H1 (cell line): ENCODE results near the gene NRXN3. TPM values are rescaled to one million over a fixed set of nuclear protein-coding genes. Genes with fewer than 3 reads are reported as not detected.

ENCODE experiments used
- CTCF ChIA-PET: fragments of 300-600 bp; sonication (Branson Sonifier 250); formaldehyde crosslinking; loops from one replicate; lab custom pipeline; 2021; ENCODE audit not compliant: partially characterized antibody; lab: Charles Lee
- POLR2A ChIA-PET: fragments of 300-600 bp; sonication (Branson Sonifier 250); formaldehyde crosslinking; loops from one replicate; lab custom pipeline; 2021; ENCODE audit warnings: inconsistent platforms; ENCODE audit not compliant: partially characterized antibody; lab: Charles Lee
- DNase-seq, 2 experiments: peaks; one replicate each; pipeline versions ENCODE4 v3.0.0 to v3.0.0-alpha.2; 2010 to 2022; ENCODE audit warnings: low spot score in 2 of 2, low read depth in 1 of 2, mixed read lengths in 1 of 2
- FAIRE-seq: peaks from 2 replicates; lab custom pipeline; 2011; peaks lifted over from hg19 to GRCh38; lab: Jason Lieb, UNC
- H2AFZ ChIP-seq: 2 replicates; pipeline ENCODE4 v1.8.1; 2012; ENCODE audit warnings: low read length, inconsistent platforms
- H2AK5ac ChIP-seq: 2 replicates; pipeline ENCODE4 v1.6.1; 2013; ENCODE audit warnings: low read depth, low read length
- H2BK120ac ChIP-seq: replicated peaks from 2 replicates; pipeline ENCODE3; 2013; ENCODE audit warnings: low read depth, low read length, inconsistent platforms
- H2BK12ac ChIP-seq: 2 replicates; pipeline ENCODE4 v1.6.1; 2013; ENCODE audit warnings: low read depth, low read length
- H2BK15ac ChIP-seq: 2 replicates; pipeline ENCODE4 v1.6.1; 2013; ENCODE audit warnings: low read length
- H2BK20ac ChIP-seq: 2 replicates; pipeline ENCODE4 v1.6.1; 2013; ENCODE audit warnings: low read length
- H2BK5ac ChIP-seq: 2 replicates; pipeline ENCODE4 v1.6.1; 2013; ENCODE audit warnings: low read depth, low read length
- H3K14ac ChIP-seq: 2 replicates; pipeline ENCODE4 v1.6.1; 2013; ENCODE audit warnings: inconsistent platforms; ENCODE audit not compliant: insufficient read length
- H3K18ac ChIP-seq: 2 replicates; pipeline ENCODE4 v1.6.1; 2013; ENCODE audit warnings: low read length; ENCODE audit errors: extremely low read depth
- H3K23ac ChIP-seq: 2 replicates; pipeline ENCODE4 v1.6.1; 2013; ENCODE audit warnings: inconsistent platforms; ENCODE audit not compliant: insufficient read length
- H3K23me2 ChIP-seq: 2 replicates; pipeline ENCODE4 v1.6.1; 2013; ENCODE audit warnings: low read depth, low read length
- H3K27ac ChIP-seq: 2 replicates; pipeline ENCODE4 v1.6.1; 2011; ENCODE audit warnings: low read depth, low read length, inconsistent platforms
- H3K27me3 ChIP-seq, 4 experiments: replicated peaks in 1 of 4; 1 replicate in 1 of 4; 2 replicates in 3 of 4; pipeline versions ENCODE4 v1.6.1 to v1.8.1; 2011 to 2013; ENCODE audit warnings: low read length in 3 of 4, mild to moderate bottlenecking in 3 of 4, inconsistent platforms in 2 of 4, mixed read lengths in 2 of 4, moderate library complexity in 1 of 4; ENCODE audit not compliant: control insufficient read depth in 3 of 4, insufficient read depth in 3 of 4; ENCODE audit errors: extremely low read depth in 1 of 4
- H3K36me3 ChIP-seq, 4 experiments: 2 replicates each; pipeline versions ENCODE4 v1.6.1 to v1.8.1; 2011 to 2013; ENCODE audit warnings: mild to moderate bottlenecking in 4 of 4, low read length in 3 of 4, moderate library complexity in 2 of 4, control low read depth in 1 of 4, inconsistent platforms in 1 of 4; ENCODE audit not compliant: insufficient read depth in 4 of 4, control insufficient read depth in 2 of 4
- H3K4ac ChIP-seq: replicated peaks from 2 replicates; pipeline ENCODE3; 2013; ENCODE audit warnings: low read length, low read depth, mixed read lengths, inconsistent platforms; ENCODE audit not compliant: insufficient read length
- H3K4me1 ChIP-seq, 4 experiments: replicated peaks in 1 of 4; 1 replicate in 1 of 4; 2 replicates in 3 of 4; pipeline versions ENCODE4 v1.6.1 to v1.8.1; 2011 to 2013; ENCODE audit warnings: low read length in 3 of 4, inconsistent platforms in 2 of 4, mixed read lengths in 1 of 4; ENCODE audit not compliant: insufficient read depth in 4 of 4, control insufficient read depth in 3 of 4
- H3K4me2 ChIP-seq, 2 experiments: 2 replicates each; pipeline versions ENCODE4 v1.6.1 to v1.8.1; 2011 to 2013; ENCODE audit warnings: low read depth in 2 of 2, low read length in 2 of 2, control low read depth in 1 of 2, inconsistent platforms in 1 of 2, mild to moderate bottlenecking in 1 of 2; ENCODE audit not compliant: insufficient read depth in 1 of 2
- H3K4me3 ChIP-seq, 4 experiments: fragments of 200-600, 300-600 bp in 1 of 4; sonication (generic), shearing (Covaris generic), sonication (Bioruptor Twin) in 1 of 4; 2 replicates each; pipeline versions ENCODE4 v1.5.1 to v1.8.1; 2011 to 2016; ENCODE audit warnings: low read length in 4 of 4, low read depth in 3 of 4, control low read depth in 2 of 4, inconsistent platforms in 2 of 4, mild to moderate bottlenecking in 2 of 4, mixed read lengths in 1 of 4, moderate library complexity in 1 of 4; ENCODE audit not compliant: insufficient read depth in 2 of 4; ENCODE audit errors: extremely low read depth in 1 of 4
- H3K56ac ChIP-seq: replicated peaks from 2 replicates; pipeline ENCODE3; 2013; ENCODE audit warnings: low read depth, mild to moderate bottlenecking, mixed read lengths, low read length, inconsistent platforms; ENCODE audit not compliant: insufficient read length
- H3K79me1 ChIP-seq: 2 replicates; pipeline ENCODE4 v1.6.1; 2013; ENCODE audit warnings: low read depth, low read length, control low read depth
- H3K79me2 ChIP-seq, 2 experiments: 2 replicates each; pipeline versions ENCODE4 v1.6.1 to v1.8.1; 2012 to 2013; ENCODE audit warnings: low read length in 2 of 2, mild to moderate bottlenecking in 2 of 2, inconsistent platforms in 1 of 2; ENCODE audit not compliant: insufficient read depth in 2 of 2, control insufficient read depth in 1 of 2
- H3K9ac ChIP-seq, 4 experiments: replicated peaks in 1 of 4; 1 replicate in 1 of 4; 2 replicates in 3 of 4; pipeline versions ENCODE4 v1.6.1 to v1.8.1; 2011 to 2013; ENCODE audit warnings: low read depth in 3 of 4, low read length in 3 of 4, control low read depth in 2 of 4, mild to moderate bottlenecking in 2 of 4, moderate library complexity in 2 of 4, inconsistent platforms in 1 of 4; ENCODE audit errors: extremely low read depth in 1 of 4
- H3K9me3 ChIP-seq, 2 experiments: 2 replicates each; pipeline versions ENCODE4 v1.6.1 to v1.8.1; 2012 to 2013; ENCODE audit warnings: mild to moderate bottlenecking in 2 of 2, moderate library complexity in 2 of 2, control low read depth in 1 of 2, inconsistent platforms in 1 of 2, low read depth in 1 of 2, low read length in 1 of 2, mixed read lengths in 1 of 2; ENCODE audit not compliant: insufficient read depth in 2 of 2
- H4K20me1 ChIP-seq, 2 experiments: replicated peaks in 1 of 2; 2 replicates each; pipeline versions ENCODE3 to v1.8.1; 2011 to 2013; ENCODE audit warnings: inconsistent platforms in 2 of 2, low read length in 2 of 2, mild to moderate bottlenecking in 1 of 2; ENCODE audit not compliant: insufficient read depth in 2 of 2, control insufficient read depth in 1 of 2
- H4K5ac ChIP-seq: 2 replicates; pipeline ENCODE4 v1.6.1; 2013; ENCODE audit warnings: low read length, low read depth, mixed read lengths, inconsistent platforms; ENCODE audit not compliant: insufficient read length
- H4K8ac ChIP-seq: 2 replicates; pipeline ENCODE4 v1.8.0; 2013; ENCODE audit warnings: mild to moderate bottlenecking, moderate library complexity, low read length, inconsistent platforms; ENCODE audit not compliant: insufficient read depth; ENCODE audit errors: extremely low read depth
- H4K91ac ChIP-seq: replicated peaks from 2 replicates; pipeline ENCODE3; 2013; ENCODE audit warnings: low read length, mixed read lengths, inconsistent platforms; ENCODE audit not compliant: insufficient read length
- ASH2L ChIP-seq: fragments of 200-600, 300-600 bp; sonication (generic); IDR thresholded peaks from one replicate; pipeline ENCODE4 v1.7.1; 2017; ENCODE audit warnings: low read length
- CEBPB ChIP-seq: IDR thresholded peaks from 2 replicates; pipeline ENCODE4 v1.6.1; 2012; ENCODE audit warnings: low read depth, low read length
- FOSL1 ChIP-seq: IDR thresholded peaks from 2 replicates; pipeline ENCODE4 v1.6.1; 2011; ENCODE audit warnings: mild to moderate bottlenecking, low read depth, low read length, moderate library complexity; ENCODE audit not compliant: insufficient read depth
- GTF2F1 ChIP-seq: IDR thresholded peaks from 2 replicates; pipeline ENCODE4 v1.6.1; 2012; ENCODE audit warnings: low read depth, low read length, improper control_type of control experiment, borderline replicate concordance
- HDAC6 ChIP-seq: IDR thresholded peaks from one replicate; pipeline ENCODE4 v1.7.1; 2012; ENCODE audit warnings: low read depth, mild to moderate bottlenecking, inconsistent platforms, low read length, moderate library complexity
- JUN ChIP-seq: IDR thresholded peaks from 2 replicates; pipeline ENCODE4 v1.6.1; 2011; ENCODE audit warnings: low read depth, mild to moderate bottlenecking, improper control_type of control experiment, low read length
- KDM1A ChIP-seq: fragments of 200-600, 300-600 bp; sonication (generic); IDR thresholded peaks from 2 replicates; pipeline ENCODE4 v1.7.1; 2016; ENCODE audit warnings: mild to moderate bottlenecking, low read length, borderline replicate concordance
- MAX ChIP-seq: IDR thresholded peaks from 2 replicates; pipeline ENCODE4 v1.6.1; 2012; ENCODE audit warnings: inconsistent platforms
- RNF2 ChIP-seq: fragments of 200-900, 300-1000 bp; sonication (generic); IDR thresholded peaks from 2 replicates; pipeline ENCODE4 v1.7.1; 2016; ENCODE audit warnings: borderline replicate concordance, low read depth, mild to moderate bottlenecking, antibody characterized with exemption, low read length; ENCODE audit not compliant: poor library complexity, severe bottlenecking; ENCODE audit errors: missing control alignments
- SP1 ChIP-seq: IDR thresholded peaks from 2 replicates; pipeline ENCODE4 v1.6.1; 2011; ENCODE audit warnings: low read depth, low read length
- SP2 ChIP-seq: IDR thresholded peaks from 2 replicates; pipeline ENCODE4 v1.6.1; 2012; ENCODE audit warnings: mild to moderate bottlenecking, low read length, inconsistent platforms
- SRF ChIP-seq: IDR thresholded peaks from 2 replicates; pipeline ENCODE4 v1.6.1; 2011; ENCODE audit warnings: mild to moderate bottlenecking, low read depth, low read length, moderate library complexity
- TAF1 ChIP-seq: IDR thresholded peaks from 2 replicates; pipeline ENCODE4 v1.6.1; 2011; ENCODE audit warnings: mild to moderate bottlenecking, low read depth, low read length
- TBP ChIP-seq: IDR thresholded peaks from 2 replicates; pipeline ENCODE4 v1.6.1; 2011; ENCODE audit warnings: low read depth, low read length, improper control_type of control experiment
- WGBS, 2 experiments: shearing (Covaris generic) in 1 of 2; methylation state at CpG; one replicate each; pipeline versions ENCODE4 v1.1.6 to v1.1.7; 2013 to 2015; ENCODE audit warnings: low lambda C conversion rate in 2 of 2, mixed read lengths in 2 of 2, inconsistent platforms in 1 of 2, low coverage in 1 of 2, missing lambda C conversion rate in 1 of 2; ENCODE audit not compliant: insufficient replicate concordance in 2 of 2, insufficient coverage in 1 of 2, insufficient read length in 1 of 2; ENCODE audit errors: extremely low coverage in 1 of 2, missing lambda C conversion rate in 1 of 2; 5-methylcytosine and 5-hydroxymethylcytosine counted together
- polyA plus RNA-seq, 7 experiments: library from polyadenylated mRNA; depleted of rRNA in 3 of 7; stranded (reverse) in 5 of 7; unstranded in 2 of 7; fragments of >200 nt in 5 of 7; fragments of 200-250 nt in 2 of 7; gene quantifications; 1 replicate in 5 of 7; 2 replicates in 1 of 7; 4 replicates in 1 of 7; pipeline versions ENCODE4 v1.2.1 to v1.2.3, GENCODE V29; 2011 to 2013; ENCODE audit warnings: missing spikeins in 2 of 7, mixed read lengths in 2 of 7
- total RNA-seq: library from RNA; stranded (reverse); fragmentation: NEBNext Ultra II Directional; extraction: Animal tissue kit (Norgen Biotek cat#: 25700); gene quantifications from 2 replicates; pipeline ENCODE4 v1.2.1, GENCODE V29; 2021

The NRXN3 gene
- total and polyA plus RNA-seq, 2 of the 8 experiments (the other 6 are each of a cell fraction or from before 2014, with no cell fraction given), result 2.6 to 4.1 TPM

- Histone ChIP-seq H4K5ac (no peak overlapping the region), H2AFZ (no peak overlapping the region), H2BK15ac (no peak overlapping the region)
- no peak for TF ChIP-seq SP1
- no peak for TF ChIP-seq FOSL1
- no peak for TF ChIP-seq TBP
- no peak for TF ChIP-seq KDM1A
- no peak for TF ChIP-seq CEBPB
- TF ChIP-seq HDAC6, result no peak
- TF ChIP-seq MAX, result no peak
- TF ChIP-seq JUN, result no peak
- TF ChIP-seq TAF1, result no peak
- TF ChIP-seq GTF2F1, result no peak
- no peak for TF ChIP-seq SRF
- TF ChIP-seq RNF2, result no peak
- TF ChIP-seq ASH2L, result no peak
- no peak for TF ChIP-seq SP2
- TF ChIP-seq, all 59 proteins: peak for 0
- Histone ChIP-seq H3K23ac (no peak overlapping the region), H3K23me2 (no peaks in the 10 kb centered on the region; the same call in 1 of the 2 replicates), H3K9me3 (no peaks in the 10 kb centered on the region), H3K4me2 (no peak overlapping the region), H2BK5ac (no peak overlapping the region), H3K27ac (no peak overlapping the region), H3K4ac (no peak overlapping the region), H4K91ac (no peak overlapping the region), H3K9ac (no peak overlapping the region), H3K36me3 (no peaks in the 10 kb centered on the region), H3K18ac (no peak overlapping the region), H2BK120ac (no peak overlapping the region), H3K14ac (no peak overlapping the region), H3K56ac (no peak overlapping the region), H3K27me3 (no peaks in the 10 kb centered on the region), H2AK5ac (no peak overlapping the region), H4K8ac (no peak overlapping the region), H3K4me1 (no peaks in the 10 kb centered on the region), H2BK12ac (no peak overlapping the region), H3K79me1 (no peaks in the 10 kb centered on the region), H2BK20ac (no peak overlapping the region), H3K79me2 (no peaks in the 10 kb centered on the region), H3K4me3 (no peak overlapping the region), H4K20me1 (no peaks in the 10 kb centered on the region)
- ChIA-PET CTCF (no interaction called here), POLR2A (no interaction called here)
- 97% methylated on average over 2 of the region's 2 CpGs; no CpG with 5 or more reads in 1 of the 2 experiments for WGBS, 2 experiments
- FAIRE-seq (no peak), DNase-seq (no peak)
Observed at GRCh38 chr14:78278464-78279250, 108.5 kb downstream of the NRXN3 start.
